Epithelial cell of proximal tubule (primary cell): ENCODE measurements around the gene LIX1. TPM values are rescaled to one million over a fixed set of nuclear protein-coding genes. Genes with fewer than 3 reads are reported as not detected.

Source experiments
- DNase-seq: peaks from one replicate; pipeline ENCODE4 v3.0.0-alpha.2; 2011; ENCODE audit warnings: low read depth
- H3K4me3 ChIP-seq: 2 replicates; pipeline ENCODE4 v1.5.1; 2011; ENCODE audit warnings: low read depth, mild to moderate bottlenecking, low read length
- CTCF ChIP-seq: conservative IDR thresholded peaks from 2 replicates; pipeline ENCODE4 v1.5.1; 2012; ENCODE audit warnings: low read depth, mild to moderate bottlenecking, low read length
- total RNA-seq: library from RNA; depleted of rRNA; stranded (reverse); fragments of >200 nt; gene quantifications from 2 replicates; pipeline ENCODE4 v1.2.3, GENCODE V29; 2015

Gene LIX1
- total RNA-seq, 1 donor from 2014 or later, result 0.12 TPM

- no peak for DNase-seq
- no peak for TF ChIP-seq CTCF
- no peak overlapping the region for H3K4me3 ChIP-seq
Observed at GRCh38 chr5:97096846-97097245, 45.6 kb downstream of the LIX1 start.

GRCh38 chr5:97096191-97096590, 46.2 kb downstream of the LIX1 start:
- TF ChIP-seq CTCF, result no peak
- peak; percentile 26 for DNase-seq

GRCh38 chr5:97095318-97095732, 47.1 kb downstream of the LIX1 start:
- TF ChIP-seq CTCF, result no peak
- no peak for DNase-seq
- no peak overlapping the region for H3K4me3 ChIP-seq

More at GRCh38 chr5:97096191-97096590, 46.2 kb downstream of the LIX1 start:
- H3K4me3 ChIP-seq, result peak overlapping the region; percentile 5

- H3K4me3 ChIP-seq, result no peak overlapping the region
- no peak for TF ChIP-seq CTCF
- no peak for DNase-seq
Observed at GRCh38 chr5:97094579-97095317, 47.7 kb downstream of the LIX1 start.

GRCh38 chr5:97093193-97093592, 49.2 kb downstream of the LIX1 start:
- DNase-seq, result no peak
- TF ChIP-seq CTCF, result no peak
- H3K4me3 ChIP-seq, result no peak overlapping the region

GRCh38 chr5:97090944-97091343, 51.5 kb downstream of the LIX1 start:
- DNase-seq, result no peak
- no peak for TF ChIP-seq CTCF
- no peak overlapping the region for H3K4me3 ChIP-seq
